ENCODE results near the gene TEX29.

TEX29 gene

GRCh38 chr13:111367340-111367739, 46.9 kb downstream of the TEX29 start:
- H3K27me3 ChIP-seq (ENCODE audit: control insufficient read depth in 2 of 2, insufficient read depth in 2 of 2, low read length in 2 of 2), result no peaks in the 10 kb centered on the region
- H3K9ac ChIP-seq (ENCODE audit: low read depth in 1 of 2, low read length in 2 of 2), result no peak overlapping the region
- H3K9me3 ChIP-seq (ENCODE audit: control insufficient read depth in 2 of 2, low read length in 2 of 2), result no peaks in the 10 kb centered on the region

GRCh38 chr13:111368091-111368490, 47.6 kb downstream of the TEX29 start:
- H3K36me3 ChIP-seq (ENCODE audit: control insufficient read depth in 2 of 2, insufficient read depth in 2 of 2, low read length in 2 of 2), result no peaks in the 10 kb centered on the region
- no peaks in the 10 kb centered on the region for H3K27me3 ChIP-seq (ENCODE audit: control insufficient read depth in 2 of 2, insufficient read depth in 2 of 2, low read length in 2 of 2)
- H3K9ac ChIP-seq (ENCODE audit: low read depth in 1 of 2, low read length in 2 of 2), result no peak overlapping the region
- no peak overlapping the region for H3K27ac ChIP-seq (ENCODE audit: low read depth in 2 of 2, low read length in 2 of 2)
- no peak overlapping the region for H3K4me3 ChIP-seq (ENCODE audit: low read length in 2 of 2)
- no peaks in the 10 kb centered on the region for H3K9me3 ChIP-seq (ENCODE audit: control insufficient read depth in 2 of 2, low read length in 2 of 2)
- H3K4me1 ChIP-seq (ENCODE audit: control insufficient read depth in 2 of 2, insufficient read depth in 2 of 2, low read length in 2 of 2), result no peaks in the 10 kb centered on the region

More at GRCh38 chr13:111367340-111367739, 46.9 kb downstream of the TEX29 start:
- Histone ChIP-seq H3K4me1 (ENCODE audit: control insufficient read depth in 2 of 2, insufficient read depth in 2 of 2, low read length in 2 of 2) (no peaks in the 10 kb centered on the region), H3K4me3 (ENCODE audit: low read length in 2 of 2) (no peak overlapping the region), H3K36me3 (ENCODE audit: control insufficient read depth in 2 of 2, insufficient read depth in 2 of 2, low read length in 2 of 2) (no peaks in the 10 kb centered on the region), H3K27ac (ENCODE audit: low read depth in 2 of 2, low read length in 2 of 2) (no peak overlapping the region)

GRCh38 chr13:111370147-111370546, 49.7 kb downstream of the TEX29 start:
- Histone ChIP-seq H3K27me3 (ENCODE audit: control insufficient read depth in 2 of 2, insufficient read depth in 2 of 2, low read length in 2 of 2) (no peaks in the 10 kb centered on the region), H3K4me3 (ENCODE audit: low read length in 2 of 2) (no peak overlapping the region), H3K27ac (ENCODE audit: low read depth in 2 of 2, low read length in 2 of 2) (no peak overlapping the region), H3K4me1 (ENCODE audit: control insufficient read depth in 2 of 2, insufficient read depth in 2 of 2, low read length in 2 of 2) (no peaks in the 10 kb centered on the region), H3K9me3 (ENCODE audit: control insufficient read depth in 2 of 2, low read length in 2 of 2) (no peaks in the 10 kb centered on the region), H3K9ac (ENCODE audit: low read depth in 1 of 2, low read length in 2 of 2) (no peak overlapping the region), H3K36me3 (ENCODE audit: control insufficient read depth in 2 of 2, insufficient read depth in 2 of 2, low read length in 2 of 2) (no peaks in the 10 kb centered on the region)

- Histone ChIP-seq H3K36me3 (ENCODE audit: control insufficient read depth in 2 of 2, insufficient read depth in 2 of 2, low read length in 2 of 2) (no peaks in the 10 kb centered on the region), H3K4me1 (ENCODE audit: control insufficient read depth in 2 of 2, insufficient read depth in 2 of 2, low read length in 2 of 2) (no peaks in the 10 kb centered on the region), H3K9me3 (ENCODE audit: control insufficient read depth in 2 of 2, low read length in 2 of 2) (no peaks in the 10 kb centered on the region), H3K27me3 (ENCODE audit: control insufficient read depth in 2 of 2, insufficient read depth in 2 of 2, low read length in 2 of 2) (no peaks in the 10 kb centered on the region), H3K9ac (ENCODE audit: low read depth in 1 of 2, low read length in 2 of 2) (no peak overlapping the region), H3K4me3 (ENCODE audit: low read length in 2 of 2) (no peak overlapping the region), H3K27ac (ENCODE audit: low read depth in 2 of 2, low read length in 2 of 2) (no peak overlapping the region)
Observed at GRCh38 chr13:111370570-111371535, 50.4 kb downstream of the TEX29 start.

- no peaks in the 10 kb centered on the region for H3K36me3 ChIP-seq (ENCODE audit: control insufficient read depth in 2 of 2, insufficient read depth in 2 of 2, low read length in 2 of 2)
- no peak overlapping the region for H3K4me3 ChIP-seq (ENCODE audit: low read length in 2 of 2)
- no peak overlapping the region for H3K9ac ChIP-seq (ENCODE audit: low read depth in 1 of 2, low read length in 2 of 2)
- H3K27me3 ChIP-seq (ENCODE audit: control insufficient read depth in 2 of 2, insufficient read depth in 2 of 2, low read length in 2 of 2), result no peaks in the 10 kb centered on the region
- H3K4me1 ChIP-seq (ENCODE audit: control insufficient read depth in 2 of 2, insufficient read depth in 2 of 2, low read length in 2 of 2), result no peaks in the 10 kb centered on the region
- H3K27ac ChIP-seq (ENCODE audit: low read depth in 2 of 2, low read length in 2 of 2), result no peak overlapping the region
- no peaks in the 10 kb centered on the region for H3K9me3 ChIP-seq (ENCODE audit: control insufficient read depth in 2 of 2, low read length in 2 of 2)
Observed at GRCh38 chr13:111371720-111372119, 51.3 kb downstream of the TEX29 start.

GRCh38 chr13:111372651-111373425, 52.4 kb downstream of the TEX29 start:
- H3K9me3 ChIP-seq (ENCODE audit: control insufficient read depth in 2 of 2, low read length in 2 of 2), result no peaks in the 10 kb centered on the region
- H3K9ac ChIP-seq (ENCODE audit: low read depth in 1 of 2, low read length in 2 of 2), result no peak overlapping the region
- no peak overlapping the region for H3K4me3 ChIP-seq (ENCODE audit: low read length in 2 of 2)
- H3K27me3 ChIP-seq (ENCODE audit: control insufficient read depth in 2 of 2, insufficient read depth in 2 of 2, low read length in 2 of 2), result no peaks in the 10 kb centered on the region
- no peaks in the 10 kb centered on the region for H3K36me3 ChIP-seq (ENCODE audit: control insufficient read depth in 2 of 2, insufficient read depth in 2 of 2, low read length in 2 of 2)
- H3K27ac ChIP-seq (ENCODE audit: low read depth in 2 of 2, low read length in 2 of 2), result no peak overlapping the region
- H3K4me1 ChIP-seq (ENCODE audit: control insufficient read depth in 2 of 2, insufficient read depth in 2 of 2, low read length in 2 of 2), result no peaks in the 10 kb centered on the region

GRCh38 chr13:111373486-111373885, 53.0 kb downstream of the TEX29 start:
- no peaks in the 10 kb centered on the region for H3K9me3 ChIP-seq (ENCODE audit: control insufficient read depth in 2 of 2, low read length in 2 of 2)
- H3K36me3 ChIP-seq (ENCODE audit: control insufficient read depth in 2 of 2, insufficient read depth in 2 of 2, low read length in 2 of 2), result no peaks in the 10 kb centered on the region
- H3K4me3 ChIP-seq (ENCODE audit: low read length in 2 of 2), result no peak overlapping the region
- no peaks in the 10 kb centered on the region for H3K27me3 ChIP-seq (ENCODE audit: control insufficient read depth in 2 of 2, insufficient read depth in 2 of 2, low read length in 2 of 2)
- no peaks in the 10 kb centered on the region for H3K4me1 ChIP-seq (ENCODE audit: control insufficient read depth in 2 of 2, insufficient read depth in 2 of 2, low read length in 2 of 2)
- H3K27ac ChIP-seq (ENCODE audit: low read depth in 2 of 2, low read length in 2 of 2), result no peak overlapping the region
- H3K9ac ChIP-seq (ENCODE audit: low read depth in 1 of 2, low read length in 2 of 2), result no peak overlapping the region

GRCh38 chr13:111380431-111380830, 60.0 kb downstream of the TEX29 start:
- no peak overlapping the region for H3K4me3 ChIP-seq (ENCODE audit: low read length in 2 of 2)
- H3K9me3 ChIP-seq (ENCODE audit: control insufficient read depth in 2 of 2, low read length in 2 of 2), result no peaks in the 10 kb centered on the region
- H3K36me3 ChIP-seq (ENCODE audit: control insufficient read depth in 2 of 2, insufficient read depth in 2 of 2, low read length in 2 of 2), result no peaks in the 10 kb centered on the region
- H3K9ac ChIP-seq (ENCODE audit: low read depth in 1 of 2, low read length in 2 of 2), result no peak overlapping the region
- H3K27me3 ChIP-seq (ENCODE audit: control insufficient read depth in 2 of 2, insufficient read depth in 2 of 2, low read length in 2 of 2), result peaks cover 0 to 3% of the 10 kb centered on the region in 2 donors
- no peaks in the 10 kb centered on the region for H3K4me1 ChIP-seq (ENCODE audit: control insufficient read depth in 2 of 2, insufficient read depth in 2 of 2, low read length in 2 of 2)
- no peak overlapping the region for H3K27ac ChIP-seq (ENCODE audit: low read depth in 2 of 2, low read length in 2 of 2)

GRCh38 chr13:111382411-111382810, 62.0 kb downstream of the TEX29 start:
- Histone ChIP-seq H3K4me1 (ENCODE audit: control insufficient read depth in 2 of 2, insufficient read depth in 2 of 2, low read length in 2 of 2) (no peaks in the 10 kb centered on the region), H3K9ac (ENCODE audit: low read depth in 1 of 2, low read length in 2 of 2) (no peak overlapping the region), H3K9me3 (ENCODE audit: control insufficient read depth in 2 of 2, low read length in 2 of 2) (no peaks in the 10 kb centered on the region), H3K27me3 (ENCODE audit: control insufficient read depth in 2 of 2, insufficient read depth in 2 of 2, low read length in 2 of 2) (peaks cover 0 to 3% of the 10 kb centered on the region in 2 donors), H3K27ac (ENCODE audit: low read depth in 2 of 2, low read length in 2 of 2) (no peak overlapping the region), H3K4me3 (ENCODE audit: low read length in 2 of 2) (no peak overlapping the region), H3K36me3 (ENCODE audit: control insufficient read depth in 2 of 2, insufficient read depth in 2 of 2, low read length in 2 of 2) (no peaks in the 10 kb centered on the region)

- Histone ChIP-seq H3K27me3 (ENCODE audit: control insufficient read depth in 2 of 2, insufficient read depth in 2 of 2, low read length in 2 of 2) (peaks cover 0 to 3% of the 10 kb centered on the region in 2 donors), H3K9me3 (ENCODE audit: control insufficient read depth in 2 of 2, low read length in 2 of 2) (no peaks in the 10 kb centered on the region), H3K4me3 (ENCODE audit: low read length in 2 of 2) (no peak overlapping the region), H3K36me3 (ENCODE audit: control insufficient read depth in 2 of 2, insufficient read depth in 2 of 2, low read length in 2 of 2) (no peaks in the 10 kb centered on the region), H3K27ac (ENCODE audit: low read depth in 2 of 2, low read length in 2 of 2) (no peak overlapping the region), H3K9ac (ENCODE audit: low read depth in 1 of 2, low read length in 2 of 2) (no peak overlapping the region), H3K4me1 (ENCODE audit: control insufficient read depth in 2 of 2, insufficient read depth in 2 of 2, low read length in 2 of 2) (no peaks in the 10 kb centered on the region)
Observed at GRCh38 chr13:111382877-111383276, 62.4 kb downstream of the TEX29 start.
